Measurements from ENCODE around the gene AOPEP.
"Not testable (repeated sequence)": the region's sequence is repeated elsewhere in the genome, so short reads cannot be mapped to it uniquely, and the experiment has no call there.

DNA sequence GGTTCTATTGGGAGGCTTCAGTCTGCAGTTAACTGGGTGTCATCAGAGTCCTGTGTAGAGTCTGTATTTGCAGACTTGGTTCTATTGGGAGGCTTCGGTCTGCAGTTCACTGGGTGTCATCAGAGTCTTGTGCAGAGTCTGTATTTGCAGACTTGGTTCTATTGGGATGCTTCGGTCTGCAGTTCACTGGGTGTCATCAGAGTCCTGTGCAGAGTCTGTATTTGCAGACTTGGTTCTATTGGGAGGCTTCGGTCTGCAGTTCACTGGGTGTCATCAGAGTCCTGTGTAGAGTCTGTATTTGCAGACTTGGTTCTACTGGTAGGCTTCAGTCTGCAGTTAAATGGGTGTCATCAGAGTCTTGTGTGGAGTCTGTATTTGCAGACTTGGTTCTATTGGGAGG is 239.5 kb downstream of the AOPEP start:
- TF ChIP-seq, protein P1, sequence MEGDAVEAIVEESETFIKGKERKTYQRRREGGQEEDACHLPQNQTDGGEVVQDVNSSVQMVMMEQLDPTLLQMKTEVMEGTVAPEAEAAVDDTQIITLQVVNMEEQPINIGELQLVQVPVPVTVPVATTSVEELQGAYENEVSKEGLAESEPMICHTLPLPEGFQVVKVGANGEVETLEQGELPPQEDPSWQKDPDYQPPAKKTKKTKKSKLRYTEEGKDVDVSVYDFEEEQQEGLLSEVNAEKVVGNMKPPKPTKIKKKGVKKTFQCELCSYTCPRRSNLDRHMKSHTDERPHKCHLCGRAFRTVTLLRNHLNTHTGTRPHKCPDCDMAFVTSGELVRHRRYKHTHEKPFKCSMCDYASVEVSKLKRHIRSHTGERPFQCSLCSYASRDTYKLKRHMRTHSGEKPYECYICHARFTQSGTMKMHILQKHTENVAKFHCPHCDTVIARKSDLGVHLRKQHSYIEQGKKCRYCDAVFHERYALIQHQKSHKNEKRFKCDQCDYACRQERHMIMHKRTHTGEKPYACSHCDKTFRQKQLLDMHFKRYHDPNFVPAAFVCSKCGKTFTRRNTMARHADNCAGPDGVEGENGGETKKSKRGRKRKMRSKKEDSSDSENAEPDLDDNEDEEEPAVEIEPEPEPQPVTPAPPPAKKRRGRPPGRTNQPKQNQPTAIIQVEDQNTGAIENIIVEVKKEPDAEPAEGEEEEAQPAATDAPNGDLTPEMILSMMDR (IDR thresholded peaks at IDR 0.05): not testable (repeated sequence)
- TF ChIP-seq POLR2A (IDR thresholded peaks at IDR 0.05): not testable (repeated sequence)

Measured in thyroid gland (tissue), 4 donors.